ENCODE data around the gene CHRNA7. TPM values are rescaled to one million over a fixed set of nuclear protein-coding genes. Genes with fewer than 3 reads are reported as not detected.

The CHRNA7 gene
- total and polyA plus RNA-seq, 12 donors, result 0.44 to 2.7 (median 1.1) TPM; not detected in 1

DNA sequence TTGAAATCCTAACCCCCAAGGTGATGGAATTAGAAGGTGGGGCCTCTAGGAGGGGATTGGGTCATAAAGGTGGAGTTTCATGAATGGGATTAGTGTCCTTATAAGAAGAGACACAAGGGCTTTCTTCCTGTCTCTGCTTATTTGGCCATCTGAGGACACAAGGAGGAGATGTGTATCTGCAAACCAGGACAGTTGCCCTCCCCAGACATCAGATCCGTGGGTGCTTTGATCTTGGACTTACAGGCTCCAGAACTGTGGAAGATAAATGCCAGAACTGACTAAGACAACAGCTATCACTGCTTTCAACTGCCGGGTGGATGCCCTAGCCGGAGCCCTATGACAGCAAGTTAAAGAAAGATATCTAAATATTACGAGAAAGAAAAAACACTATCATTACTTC, 94.4 kb downstream of the CHRNA7 start:
- no peaks in the 10 kb centered on the region for H3K4me1 ChIP-seq
- WGBS, 2 donors, result 29 to 39% methylated on average over 4 of the region's 4 CpGs
- H3K4me3 ChIP-seq, result no peak overlapping the region
- no peaks in the 10 kb centered on the region for H3K9me3 ChIP-seq
- TF ChIP-seq, protein P1, sequence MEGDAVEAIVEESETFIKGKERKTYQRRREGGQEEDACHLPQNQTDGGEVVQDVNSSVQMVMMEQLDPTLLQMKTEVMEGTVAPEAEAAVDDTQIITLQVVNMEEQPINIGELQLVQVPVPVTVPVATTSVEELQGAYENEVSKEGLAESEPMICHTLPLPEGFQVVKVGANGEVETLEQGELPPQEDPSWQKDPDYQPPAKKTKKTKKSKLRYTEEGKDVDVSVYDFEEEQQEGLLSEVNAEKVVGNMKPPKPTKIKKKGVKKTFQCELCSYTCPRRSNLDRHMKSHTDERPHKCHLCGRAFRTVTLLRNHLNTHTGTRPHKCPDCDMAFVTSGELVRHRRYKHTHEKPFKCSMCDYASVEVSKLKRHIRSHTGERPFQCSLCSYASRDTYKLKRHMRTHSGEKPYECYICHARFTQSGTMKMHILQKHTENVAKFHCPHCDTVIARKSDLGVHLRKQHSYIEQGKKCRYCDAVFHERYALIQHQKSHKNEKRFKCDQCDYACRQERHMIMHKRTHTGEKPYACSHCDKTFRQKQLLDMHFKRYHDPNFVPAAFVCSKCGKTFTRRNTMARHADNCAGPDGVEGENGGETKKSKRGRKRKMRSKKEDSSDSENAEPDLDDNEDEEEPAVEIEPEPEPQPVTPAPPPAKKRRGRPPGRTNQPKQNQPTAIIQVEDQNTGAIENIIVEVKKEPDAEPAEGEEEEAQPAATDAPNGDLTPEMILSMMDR (IDR thresholded peaks at IDR 0.05), result no peak
- no peaks in the 10 kb centered on the region for H3K36me3 ChIP-seq
- DNase-seq (no peak), ATAC-seq (no peak)
- peaks cover 0 to 28% (median 7%) of the 10 kb centered on the region in 7 donors for H3K27me3 ChIP-seq
- H3K27ac ChIP-seq, result no peak overlapping the region
- intact Hi-C loops (cut with DNase I), result no loop called here

DNA sequence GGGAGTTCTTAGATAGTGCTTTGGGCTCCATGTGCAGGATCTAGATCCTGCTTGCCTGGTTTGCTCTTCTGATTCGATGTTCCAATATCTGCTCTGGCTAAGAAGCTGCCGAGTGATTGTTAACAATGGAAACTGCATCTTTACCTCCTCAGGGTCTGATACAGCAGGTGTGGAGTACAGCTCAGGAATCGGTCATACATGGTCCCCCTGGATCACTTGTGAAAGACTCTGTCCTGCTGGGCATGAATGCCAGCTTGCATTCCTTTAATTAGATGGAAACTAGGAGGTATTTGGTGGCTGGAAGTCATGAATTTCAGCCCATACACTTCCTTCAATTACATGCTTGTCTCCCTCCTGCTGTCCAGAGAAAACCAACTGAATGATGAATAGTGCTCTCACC, 95.3 kb downstream of the CHRNA7 start:
- ATAC-seq (no peak), DNase-seq (no peak)
- Histone ChIP-seq H3K27me3 (peaks cover 0 to 24% (median 7%) of the 10 kb centered on the region in 7 donors), H3K9me3 (no peaks in the 10 kb centered on the region), H3K36me3 (no peaks in the 10 kb centered on the region), H3K4me3 (no peak overlapping the region), H3K27ac (no peak overlapping the region), H3K4me1 (no peaks in the 10 kb centered on the region)
- TF ChIP-seq, protein P1 (IDR thresholded peaks at IDR 0.05), result no peak
- WGBS, 2 donors, result 56 to 70% methylated on average over 3 of the region's 3 CpGs
- intact Hi-C loops (cut with DNase I), result no loop called here

DNA sequence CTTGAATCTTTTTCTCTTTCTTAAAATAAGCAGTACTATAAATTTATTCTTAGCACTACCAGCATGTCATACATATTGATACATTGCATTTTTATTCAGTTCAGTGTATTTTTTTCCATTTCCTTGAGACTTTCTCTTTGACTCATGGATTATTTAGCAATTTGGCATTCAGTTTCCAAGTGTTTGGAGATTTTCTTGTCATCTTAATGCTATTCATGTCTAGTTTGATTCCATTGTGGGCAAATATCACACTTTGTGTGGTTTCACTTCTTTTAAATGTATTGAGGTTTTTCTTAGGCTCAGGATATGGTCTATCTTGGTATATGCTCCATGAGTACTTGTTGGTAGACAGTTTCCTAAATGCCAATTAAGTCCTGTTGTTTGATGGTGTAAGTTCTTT, 99.5 kb downstream of the CHRNA7 start:
- Histone ChIP-seq H3K4me3 (no peak overlapping the region), H3K27ac (no peak overlapping the region), H3K4me1 (peaks cover 0 to 2% (median 0%) of the 10 kb centered on the region in 9 donors), H3K27me3 (peaks cover 0 to 56% (median 16%) of the 10 kb centered on the region in 7 donors), H3K9me3 (no peaks in the 10 kb centered on the region), H3K36me3 (no peaks in the 10 kb centered on the region)
- TF ChIP-seq, protein P1 (IDR thresholded peaks at IDR 0.05), result no peak
- ATAC-seq (no peak), DNase-seq (no peak)
- intact Hi-C loops (cut with DNase I), result no loop called here

DNA sequence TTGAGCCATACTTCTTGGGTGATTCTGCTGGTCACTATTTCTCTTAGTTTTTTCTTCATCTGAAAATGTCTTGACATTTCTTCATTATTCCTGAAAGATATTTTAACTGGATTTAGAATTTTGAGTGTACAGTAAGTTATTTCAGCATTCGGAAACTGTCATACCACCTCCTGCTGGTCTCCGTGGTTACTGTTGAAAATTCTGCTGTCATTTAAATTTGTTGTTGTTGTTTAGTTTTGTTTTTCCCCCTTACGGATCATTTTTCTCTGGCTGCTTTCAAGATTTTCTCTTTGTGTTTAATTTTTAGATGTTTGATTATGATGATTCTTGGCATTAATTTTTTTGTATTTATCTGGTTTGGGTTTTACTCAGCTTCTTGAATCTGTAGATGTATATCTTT, 100.5 kb downstream of the CHRNA7 start:
- TF ChIP-seq, protein P1 (IDR thresholded peaks at IDR 0.05), result no peak
- Histone ChIP-seq H3K9me3 (no peaks in the 10 kb centered on the region), H3K27ac (no peak overlapping the region), H3K27me3 (peaks cover 0 to 49% (median 12%) of the 10 kb centered on the region in 7 donors), H3K4me1 (peaks cover 0 to 4% (median 0%) of the 10 kb centered on the region in 9 donors), H3K4me3 (no peak overlapping the region), H3K36me3 (no peaks in the 10 kb centered on the region)
- intact Hi-C loops (cut with DNase I), result no loop called here
- no peak for ATAC-seq
- 92 to 94% methylated on average over 3 of the region's 3 CpGs for WGBS, 2 donors
- no peak for DNase-seq
